Mesendoderm (in vitro differentiated cells): ENCODE results near the gene TMEM256.

Experiments used
- DNase-seq: peaks from one replicate; pipeline ENCODE4 v3.0.0; 2013
- H2AK5ac ChIP-seq: 2 replicates; pipeline ENCODE4 v1.6.1; 2013; ENCODE audit warnings: low read length, inconsistent platforms
- H2BK120ac ChIP-seq: 2 replicates; pipeline ENCODE4 v1.6.1; 2013; ENCODE audit warnings: low read depth, mild to moderate bottlenecking, low read length, moderate library complexity, mixed read lengths
- H2BK15ac ChIP-seq: replicated peaks from 2 replicates; pipeline ENCODE4 v1.6.1; 2013; ENCODE audit warnings: low read depth, mild to moderate bottlenecking, moderate library complexity
- H2BK5ac ChIP-seq: 2 replicates; pipeline ENCODE4 v1.6.1; 2013; ENCODE audit warnings: low read length, inconsistent platforms
- H3K18ac ChIP-seq: 2 replicates; pipeline ENCODE4 v1.6.1; 2013; ENCODE audit warnings: mild to moderate bottlenecking, low read length, mixed read lengths
- H3K23ac ChIP-seq: one replicate; pipeline ENCODE4 v1.6.1; 2013; ENCODE audit warnings: low read length
- H3K27ac ChIP-seq: 2 replicates; pipeline ENCODE4 v1.5.1; 2013; ENCODE audit warnings: low read depth, mild to moderate bottlenecking, inconsistent platforms, low read length, moderate library complexity
- H3K27me3 ChIP-seq: 2 replicates; pipeline ENCODE4 v1.6.1; 2013; ENCODE audit warnings: low read length, control low read depth, mild to moderate bottlenecking, inconsistent platforms; ENCODE audit not compliant: insufficient read depth, poor library complexity
- H3K36me3 ChIP-seq: 2 replicates; pipeline ENCODE4 v1.6.1; 2013; ENCODE audit warnings: low read length, inconsistent platforms; ENCODE audit not compliant: control insufficient read depth, insufficient read depth
- H3K4ac ChIP-seq: one replicate; pipeline ENCODE4 v1.6.1; 2013; ENCODE audit warnings: low read depth, mild to moderate bottlenecking, low read length, moderate library complexity
- H3K4me1 ChIP-seq: 2 replicates; pipeline ENCODE4 v1.6.1; 2013; ENCODE audit warnings: low read depth, low read length, inconsistent platforms; ENCODE audit not compliant: control insufficient read depth
- H3K4me2 ChIP-seq: 2 replicates; pipeline ENCODE4 v1.6.1; 2013; ENCODE audit warnings: low read length
- H3K4me3 ChIP-seq: 2 replicates; pipeline ENCODE4 v1.5.1; 2013; ENCODE audit warnings: mild to moderate bottlenecking, low read length
- H3K56ac ChIP-seq: one replicate; pipeline ENCODE4 v1.6.1; 2013; ENCODE audit warnings: low read length
- H3K79me1 ChIP-seq: 2 replicates; pipeline ENCODE4 v1.6.1; 2013; ENCODE audit warnings: low read length, inconsistent platforms
- H3K79me2 ChIP-seq: 2 replicates; pipeline ENCODE4 v1.6.1; 2013; ENCODE audit warnings: mild to moderate bottlenecking, low read length; ENCODE audit not compliant: control insufficient read depth, insufficient read depth
- H3K9ac ChIP-seq: 2 replicates; pipeline ENCODE4 v1.6.1; 2013; ENCODE audit warnings: low read length, inconsistent platforms
- H4K5ac ChIP-seq: one replicate; pipeline ENCODE4 v1.6.1; 2013; ENCODE audit warnings: low read length
- H4K8ac ChIP-seq: one replicate; pipeline ENCODE4 v1.6.1; 2013; ENCODE audit warnings: low read depth, mild to moderate bottlenecking, control low read depth, low read length, moderate library complexity
- WGBS: extraction: QIAGEN DNeasy Blood & Tissue Kit; methylation state at CpG from one replicate; pipeline ENCODE4 v1.1.7; 2013; ENCODE audit warnings: low lambda C conversion rate, missing lambda C conversion rate; ENCODE audit not compliant: insufficient coverage; ENCODE audit errors: extremely low coverage; 5-methylcytosine and 5-hydroxymethylcytosine counted together

The TMEM256 gene

GRCh38 chr17:7394452-7395191, 9.3 kb downstream of the TMEM256 start, which contains the start of gene PLSCR3:
PLSCR3 (minus strand) TSS chr17:7394525; CDS start chr17:7394110, 415 bp downstream.
- H2BK120ac ChIP-seq: no peak within 1 kb of the TSS
- H2AK5ac ChIP-seq: peak within 1 kb of the TSS; percentile 51
- H2BK15ac ChIP-seq: no peak within 1 kb of the TSS
- peak within 1 kb of the TSS; percentile 91 for H3K27ac ChIP-seq
- H3K79me2 ChIP-seq: no peaks in the 10 kb centered on the region
- H4K5ac ChIP-seq: no peak within 1 kb of the TSS
- H4K8ac ChIP-seq: no peak within 1 kb of the TSS
- H3K4me3 ChIP-seq: peak within 1 kb of the TSS; percentile 54
- H3K4me2 ChIP-seq: peak within 1 kb of the TSS; percentile 75
- H3K79me1 ChIP-seq: no peaks in the 10 kb centered on the region
- no peak within 1 kb of the TSS for H2BK5ac ChIP-seq
- H3K23ac ChIP-seq: no peak within 1 kb of the TSS
- H3K18ac ChIP-seq: peak within 1 kb of the TSS; percentile 75
- H3K36me3 ChIP-seq: peaks cover 1% of the 10 kb centered on the region
- H3K9ac ChIP-seq: peak within 1 kb of the TSS; percentile 86
- DNase-seq: peak; percentile 85
- H3K4me1 ChIP-seq: no peaks in the 10 kb centered on the region
- no peaks in the 10 kb centered on the region for H3K27me3 ChIP-seq
- WGBS: no CpG with 5 or more reads among the region's 71 CpGs
- H3K4ac ChIP-seq: peak within 1 kb of the TSS; percentile 39
- H3K56ac ChIP-seq: peak within 1 kb of the TSS; percentile 91

- H3K9ac ChIP-seq: peak overlapping the region; percentile 63
- H3K23ac ChIP-seq: no peak overlapping the region
- H3K36me3 ChIP-seq: peaks cover 1% of the 10 kb centered on the region
- H2BK5ac ChIP-seq: no peak overlapping the region
- no peak overlapping the region for H3K18ac ChIP-seq
- no peaks in the 10 kb centered on the region for H3K27me3 ChIP-seq
- no peak overlapping the region for H4K5ac ChIP-seq
- DNase-seq: peak; percentile 66
- no peak overlapping the region for H4K8ac ChIP-seq
- H3K27ac ChIP-seq: no peak overlapping the region
- no peaks in the 10 kb centered on the region for H3K79me1 ChIP-seq
- H3K56ac ChIP-seq: peak overlapping the region; percentile 91
- no peak overlapping the region for H2BK120ac ChIP-seq
- H3K79me2 ChIP-seq: no peaks in the 10 kb centered on the region
- no peaks in the 10 kb centered on the region for H3K4me1 ChIP-seq
- peak overlapping the region; percentile 39 for H3K4ac ChIP-seq
- peak overlapping the region; percentile 30 for H3K4me2 ChIP-seq
- no CpG with 5 or more reads among the region's 48 CpGs for WGBS
- H2BK15ac ChIP-seq: no peak overlapping the region
- peak overlapping the region; percentile 51 for H2AK5ac ChIP-seq
- H3K4me3 ChIP-seq: peak overlapping the region; percentile 40
Observed at GRCh38 chr17:7393613-7394451, 10.1 kb downstream of the TMEM256 start.

GRCh38 chr17:7392696-7393612, 10.9 kb downstream of the TMEM256 start:
- Histone ChIP-seq H3K4ac (no peak overlapping the region), H3K36me3 (peaks cover 1% of the 10 kb centered on the region), H3K27me3 (no peaks in the 10 kb centered on the region), H3K79me2 (no peaks in the 10 kb centered on the region), H2BK120ac (no peak overlapping the region), H2AK5ac (peak overlapping the region; percentile 51), H4K8ac (no peak overlapping the region), H4K5ac (no peak overlapping the region), H3K4me3 (no peak overlapping the region), H3K56ac (peak overlapping the region; percentile 91), H2BK15ac (no peak overlapping the region), H3K23ac (no peak overlapping the region), H3K4me2 (peak overlapping the region; percentile 30), H3K4me1 (no peaks in the 10 kb centered on the region), H3K27ac (no peak overlapping the region), H3K9ac (peak overlapping the region; percentile 63), H3K79me1 (no peaks in the 10 kb centered on the region), H3K18ac (no peak overlapping the region), H2BK5ac (no peak overlapping the region)
- no CpG with 5 or more reads among the region's 42 CpGs for WGBS
- peak; percentile 18 for DNase-seq

GRCh38 chr17:7391307-7391706, 12.6 kb downstream of the TMEM256 start:
- Histone ChIP-seq H3K36me3 (peaks cover 1% of the 10 kb centered on the region), H3K56ac (no peak overlapping the region), H3K79me1 (no peaks in the 10 kb centered on the region), H3K23ac (no peak overlapping the region), H2AK5ac (no peak overlapping the region), H3K18ac (no peak overlapping the region), H3K4me1 (no peaks in the 10 kb centered on the region), H3K4me2 (no peak overlapping the region), H2BK120ac (no peak overlapping the region), H4K8ac (no peak overlapping the region), H3K27me3 (no peaks in the 10 kb centered on the region), H3K27ac (no peak overlapping the region), H3K79me2 (no peaks in the 10 kb centered on the region), H2BK15ac (no peak overlapping the region), H3K4me3 (no peak overlapping the region), H3K4ac (no peak overlapping the region), H3K9ac (no peak overlapping the region), H4K5ac (no peak overlapping the region), H2BK5ac (no peak overlapping the region)
- no peak for DNase-seq
- WGBS: no CpG with 5 or more reads among the region's 2 CpGs
